Neural crest cell (in vitro differentiated cells): ENCODE data around the gene ZFY. TPM values are rescaled to one million over a fixed set of nuclear protein-coding genes. Genes with fewer than 3 reads are reported as not detected.

Source experiments
- DNase-seq: peaks from one replicate; pipeline ENCODE4 v3.0.0; 2021; ENCODE audit warnings: low read depth, mixed read lengths, low spot score
- H3K27ac Mint-ChIP-seq: one replicate; pipeline ENCODE4 v1.8.0; 2021; ENCODE audit warnings: mild to moderate bottlenecking, mixed read lengths; ENCODE audit not compliant: unreplicated experiment
- H3K27me3 Mint-ChIP-seq: 2 replicates; pipeline ENCODE4 v1.8.0; 2021; ENCODE audit warnings: low read depth, mild to moderate bottlenecking, mixed read lengths
- H3K36me3 Mint-ChIP-seq: 2 replicates; pipeline ENCODE4 v1.8.0; 2021; ENCODE audit warnings: low read depth, mild to moderate bottlenecking, mixed read lengths
- H3K4me1 Mint-ChIP-seq: 2 replicates; pipeline ENCODE4 v1.8.0; 2021; ENCODE audit warnings: mixed read lengths
- H3K4me3 Mint-ChIP-seq: one replicate; pipeline ENCODE4 v1.8.0; 2021; ENCODE audit warnings: mild to moderate bottlenecking, mixed read lengths
- H3K9me3 Mint-ChIP-seq: 2 replicates; pipeline ENCODE4 v1.8.0; 2021; ENCODE audit warnings: mixed read lengths
- CTCF ChIP-seq: fragments of 200-600 bp; sonication (generic); conservative IDR thresholded peaks from 2 replicates; pipeline ENCODE4 v1.5.0; 2021; ENCODE audit warnings: antibody characterized with exemption, mild to moderate bottlenecking
- total RNA-seq: library from RNA; stranded (reverse); gene quantifications from 2 replicates; pipeline ENCODE4 v1.2.1, GENCODE V29; 2021

The ZFY gene
- total RNA-seq, 1 donor from 2014 or later: not detected

- TF ChIP-seq CTCF: no peak
- Mint-ChIP-seq H3K4me3 (no peak overlapping the region), H3K36me3 (no peaks in the 10 kb centered on the region), H3K27me3 (no peaks in the 10 kb centered on the region), H3K9me3 (no peaks in the 10 kb centered on the region), H3K27ac (no peak overlapping the region), H3K4me1 (no peaks in the 10 kb centered on the region)
- DNase-seq: no peak
Measured at GRCh38 chrY:2954735-2955134, 19.6 kb downstream of the ZFY start.

GRCh38 chrY:2955561-2955960, 20.4 kb downstream of the ZFY start:
- H3K27ac Mint-ChIP-seq: no peak overlapping the region
- no peaks in the 10 kb centered on the region for H3K9me3 Mint-ChIP-seq
- DNase-seq: no peak
- H3K36me3 Mint-ChIP-seq: no peaks in the 10 kb centered on the region
- no peaks in the 10 kb centered on the region for H3K27me3 Mint-ChIP-seq
- no peak overlapping the region for H3K4me3 Mint-ChIP-seq
- TF ChIP-seq CTCF: no peak
- no peaks in the 10 kb centered on the region for H3K4me1 Mint-ChIP-seq

GRCh38 chrY:2962061-2962460, 26.9 kb downstream of the ZFY start:
- no peak overlapping the region for H3K4me3 Mint-ChIP-seq
- no peaks in the 10 kb centered on the region for H3K4me1 Mint-ChIP-seq
- H3K36me3 Mint-ChIP-seq: no peaks in the 10 kb centered on the region
- no peak for DNase-seq
- no peaks in the 10 kb centered on the region for H3K9me3 Mint-ChIP-seq
- no peak overlapping the region for H3K27ac Mint-ChIP-seq
- no peaks in the 10 kb centered on the region for H3K27me3 Mint-ChIP-seq
- no peak for TF ChIP-seq CTCF

- no peak for DNase-seq
- TF ChIP-seq CTCF: no peak
- Mint-ChIP-seq H3K27ac (no peak overlapping the region), H3K27me3 (no peaks in the 10 kb centered on the region), H3K9me3 (no peaks in the 10 kb centered on the region), H3K4me3 (no peak overlapping the region), H3K36me3 (no peaks in the 10 kb centered on the region), H3K4me1 (no peaks in the 10 kb centered on the region)
Measured at GRCh38 chrY:2964814-2965213, 29.6 kb downstream of the ZFY start.

GRCh38 chrY:2965629-2966028, 30.4 kb downstream of the ZFY start:
- no peak for DNase-seq
- no peak overlapping the region for H3K4me3 Mint-ChIP-seq
- no peaks in the 10 kb centered on the region for H3K27me3 Mint-ChIP-seq
- no peak overlapping the region for H3K27ac Mint-ChIP-seq
- H3K4me1 Mint-ChIP-seq: no peaks in the 10 kb centered on the region
- no peak for TF ChIP-seq CTCF
- H3K36me3 Mint-ChIP-seq: no peaks in the 10 kb centered on the region
- no peaks in the 10 kb centered on the region for H3K9me3 Mint-ChIP-seq

- Mint-ChIP-seq H3K9me3 (no peaks in the 10 kb centered on the region), H3K36me3 (no peaks in the 10 kb centered on the region), H3K27me3 (no peaks in the 10 kb centered on the region), H3K4me1 (no peaks in the 10 kb centered on the region), H3K27ac (no peak overlapping the region), H3K4me3 (no peak overlapping the region)
- DNase-seq: no peak
- TF ChIP-seq CTCF: no peak
Measured at GRCh38 chrY:2969561-2969960, 34.4 kb downstream of the ZFY start.
